Astrocyte (in vitro differentiated cells and primary cell): ENCODE results near the gene MCOLN1.

Experiments
- CTCF ChIP-seq: IDR thresholded peaks from 2 replicates; pipeline ENCODE4 v1.5.1; 2011; ENCODE audit warnings: low read depth, mild to moderate bottlenecking, inconsistent platforms, low read length, moderate library complexity; ENCODE audit not compliant: insufficient read depth
- EZH2 ChIP-seq: IDR thresholded peaks from 2 replicates; pipeline ENCODE4 v1.6.1; 2012; ENCODE audit warnings: mild to moderate bottlenecking, low read length, inconsistent platforms; ENCODE audit not compliant: insufficient read depth

- TF ChIP-seq CTCF = no peak
- TF ChIP-seq EZH2 = no peak
Measured at GRCh38 chr19:7522923-7523667, 671 bp downstream of the MCOLN1 start.
